Endothelial cell (in vitro differentiated cells): ENCODE data around the gene ZCCHC24. TPM values are rescaled to one million over a fixed set of nuclear protein-coding genes. Genes with fewer than 3 reads are reported as not detected.
A peak's percentile ranks its signal among the peaks of the same experiment; 100 is the strongest.

ENCODE experiments used
- DNase-seq: peaks from one replicate; pipeline ENCODE4 v3.0.0; 2021; ENCODE audit warnings: low spot score
- H3K27ac Mint-ChIP-seq: one replicate; pipeline ENCODE4 v1.8.0; 2021; ENCODE audit warnings: mixed read lengths, inconsistent platforms; ENCODE audit not compliant: unreplicated experiment
- H3K27me3 Mint-ChIP-seq: one replicate; pipeline ENCODE4 v1.8.0; 2021; ENCODE audit warnings: mild to moderate bottlenecking, moderate library complexity, mixed read lengths, inconsistent platforms; ENCODE audit not compliant: unreplicated experiment
- H3K36me3 Mint-ChIP-seq: one replicate; pipeline ENCODE4 v1.8.0; 2021; ENCODE audit warnings: mild to moderate bottlenecking, low read depth, mixed read lengths, inconsistent platforms; ENCODE audit not compliant: unreplicated experiment
- H3K4me1 Mint-ChIP-seq: one replicate; pipeline ENCODE4 v1.8.0; 2021; ENCODE audit warnings: mild to moderate bottlenecking, mixed read lengths, inconsistent platforms; ENCODE audit not compliant: unreplicated experiment
- H3K4me3 Mint-ChIP-seq: one replicate; pipeline ENCODE4 v1.8.0; 2021; ENCODE audit warnings: mild to moderate bottlenecking, mixed read lengths, inconsistent platforms; ENCODE audit not compliant: unreplicated experiment
- H3K9me3 Mint-ChIP-seq: one replicate; pipeline ENCODE4 v1.8.0; 2021; ENCODE audit warnings: mixed read lengths, inconsistent platforms; ENCODE audit not compliant: unreplicated experiment
- CTCF ChIP-seq: fragments of 200-600 bp; sonication (generic); IDR thresholded peaks from one replicate; pipeline ENCODE4 v1.5.0; 2021; ENCODE audit warnings: antibody characterized with exemption; ENCODE audit not compliant: unreplicated experiment
- total RNA-seq: library from RNA; stranded (reverse); fragmentation: NEBNext Ultra II Directional; extraction: Animal tissue kit (Norgen Biotek cat#: 25700); gene quantifications from one replicate; pipeline ENCODE4 v1.2.1, GENCODE V29; 2021; ENCODE audit not compliant: unreplicated experiment

ZCCHC24 gene
- total RNA-seq, 1 donor from 2014 or later = 60.0 TPM

DNA sequence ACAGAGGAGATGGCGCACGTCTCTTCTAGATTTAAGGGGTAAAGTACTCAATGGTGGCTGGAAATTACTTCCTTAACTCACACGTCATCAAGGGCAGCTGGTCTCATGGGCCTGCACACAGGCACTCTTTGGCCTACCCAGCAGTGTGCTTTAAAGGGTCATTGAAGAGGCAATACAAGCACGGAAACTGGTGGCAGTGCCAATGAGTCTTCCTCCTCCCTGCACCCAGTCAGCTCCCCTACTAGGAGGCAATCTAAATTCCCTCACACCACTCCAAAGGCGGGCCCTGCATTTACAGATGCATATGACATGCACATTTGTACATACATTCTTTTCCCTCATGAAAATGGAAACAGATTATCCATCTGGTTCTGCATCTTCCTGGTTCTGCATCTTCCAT is 50.8 kb downstream of the ZCCHC24 start:
- Mint-ChIP-seq H3K4me1 (peaks cover 40% of the 10 kb centered on the region), H3K27me3 (peaks cover 23% of the 10 kb centered on the region), H3K36me3 (peaks cover 55% of the 10 kb centered on the region), H3K27ac (no peak overlapping the region), H3K9me3 (no peaks in the 10 kb centered on the region), H3K4me3 (no peak overlapping the region)
- TF ChIP-seq CTCF = no peak
- no peak for DNase-seq

DNA sequence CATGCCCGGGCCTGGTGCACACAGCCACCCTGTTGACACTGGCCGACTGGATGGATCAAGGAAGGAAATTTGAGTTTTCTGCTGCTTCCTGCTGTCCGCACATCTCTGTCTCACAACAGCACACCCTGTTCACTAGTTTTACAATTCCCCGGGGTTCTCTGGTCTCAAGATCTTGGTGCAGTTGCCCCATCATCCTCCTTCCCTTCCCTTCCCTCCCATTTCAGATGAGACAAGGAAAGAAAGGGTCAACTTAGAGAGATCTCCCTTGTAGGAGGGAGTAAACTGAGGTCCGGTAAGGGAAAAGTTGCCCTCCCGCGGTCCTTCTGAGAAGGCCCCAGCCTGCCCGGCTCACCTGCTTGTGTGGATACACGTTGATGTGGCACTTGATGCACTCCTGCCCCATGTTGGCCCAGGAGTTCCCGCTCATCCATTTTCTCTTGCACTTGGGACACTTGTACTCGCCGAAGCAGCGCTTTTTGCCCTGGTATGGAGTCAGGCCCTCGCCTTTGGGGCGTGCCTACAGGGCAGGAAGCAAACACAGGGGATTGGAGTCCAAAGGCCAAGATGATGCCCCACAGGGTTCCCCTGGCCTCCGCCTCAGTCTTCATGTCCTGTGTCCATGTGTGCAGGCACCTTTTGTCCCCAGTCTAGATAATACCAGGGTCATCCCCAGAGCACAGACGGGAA is 51.4 kb downstream of the ZCCHC24 start:
- H3K27me3 Mint-ChIP-seq = peaks cover 23% of the 10 kb centered on the region
- TF ChIP-seq CTCF = no peak
- H3K36me3 Mint-ChIP-seq = peaks cover 59% of the 10 kb centered on the region
- no peaks in the 10 kb centered on the region for H3K9me3 Mint-ChIP-seq
- no peak overlapping the region for H3K27ac Mint-ChIP-seq
- peak overlapping the region; percentile 43 for H3K4me3 Mint-ChIP-seq
- H3K4me1 Mint-ChIP-seq = peaks cover 34% of the 10 kb centered on the region
- no peak for DNase-seq

DNA sequence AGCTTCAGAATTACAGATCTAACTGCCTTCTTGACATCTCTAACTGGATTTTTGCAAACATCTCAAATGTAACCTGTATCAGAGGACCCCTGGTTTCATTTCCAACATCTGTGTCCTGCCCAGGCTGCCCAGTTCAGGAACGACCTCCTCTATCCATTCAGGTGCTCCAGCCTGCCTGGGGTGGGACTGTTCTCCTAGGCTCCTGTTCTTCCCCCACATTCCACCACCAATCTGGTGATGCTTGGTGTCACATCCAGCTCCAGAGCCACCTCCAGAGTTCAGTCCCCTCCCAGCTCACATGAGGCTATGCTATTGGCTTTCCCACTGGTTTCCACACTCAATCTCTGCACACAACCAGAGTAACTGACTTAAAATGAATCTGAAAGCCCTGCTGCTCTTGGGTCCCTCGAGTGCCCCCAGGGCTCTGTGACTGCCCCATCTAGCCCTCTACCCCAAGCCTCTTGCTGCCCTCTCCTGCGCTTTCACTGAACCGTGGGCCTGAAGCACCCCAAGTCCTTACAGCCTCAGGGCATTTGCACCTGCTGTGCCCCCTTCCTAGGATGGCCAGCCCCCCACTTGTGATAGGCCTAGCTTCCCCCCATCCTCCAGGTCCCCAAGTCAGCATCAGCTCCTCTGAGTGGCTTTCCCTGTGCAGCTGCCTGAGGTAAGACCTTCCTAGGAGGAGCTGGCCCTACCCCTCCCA is 52.1 kb downstream of the ZCCHC24 start:
- Mint-ChIP-seq H3K27me3 (peaks cover 22% of the 10 kb centered on the region), H3K27ac (no peak overlapping the region), H3K36me3 (peaks cover 56% of the 10 kb centered on the region), H3K9me3 (no peaks in the 10 kb centered on the region), H3K4me3 (peak overlapping the region; percentile 43), H3K4me1 (peaks cover 29% of the 10 kb centered on the region)
- no peak for DNase-seq
- no peak for TF ChIP-seq CTCF

GRCh38 chr10:79392506-79393176 is 52.8 kb downstream of the ZCCHC24 start:
- H3K36me3 Mint-ChIP-seq = peaks cover 51% of the 10 kb centered on the region
- H3K4me1 Mint-ChIP-seq = peaks cover 24% of the 10 kb centered on the region
- H3K27me3 Mint-ChIP-seq = peaks cover 20% of the 10 kb centered on the region
- H3K27ac Mint-ChIP-seq = peak overlapping the region; percentile 6
- no peak for DNase-seq
- no peak for TF ChIP-seq CTCF
- H3K9me3 Mint-ChIP-seq = no peaks in the 10 kb centered on the region
- peak overlapping the region; percentile 35 for H3K4me3 Mint-ChIP-seq

DNA sequence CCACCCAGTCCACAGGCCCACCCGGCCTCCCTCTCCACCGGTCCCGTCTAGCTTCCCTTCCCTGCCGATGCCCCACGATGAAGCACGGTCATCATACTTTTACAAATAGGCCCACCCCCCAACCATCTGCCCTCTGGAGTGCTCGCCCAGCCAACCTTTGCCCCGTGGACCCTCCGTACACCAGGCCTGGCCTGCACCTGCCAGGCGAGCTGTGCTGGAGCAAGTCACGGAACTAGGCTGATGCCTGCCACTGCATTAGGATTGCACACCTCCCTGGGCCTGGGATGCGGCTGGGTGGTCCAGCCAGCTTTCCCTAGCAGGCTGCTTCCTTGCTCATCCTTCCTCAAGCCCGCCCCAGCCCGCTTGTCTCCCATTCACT is 53.4 kb downstream of the ZCCHC24 start:
- peak overlapping the region; percentile 35 for H3K4me3 Mint-ChIP-seq
- peaks cover 45% of the 10 kb centered on the region for H3K36me3 Mint-ChIP-seq
- H3K4me1 Mint-ChIP-seq = peaks cover 21% of the 10 kb centered on the region
- no peak for TF ChIP-seq CTCF
- no peaks in the 10 kb centered on the region for H3K9me3 Mint-ChIP-seq
- DNase-seq = no peak
- H3K27ac Mint-ChIP-seq = no peak overlapping the region
- H3K27me3 Mint-ChIP-seq = peaks cover 20% of the 10 kb centered on the region
